GM21737 (cell line): ENCODE data around the gene RANBP3.
"Not testable (repeated sequence)": the region's sequence is repeated elsewhere in the genome, so short reads cannot be mapped to it uniquely, and the experiment has no call there.

Source experiments
- ATAC-seq: cut with Tn5 transposase; IDR thresholded peaks from one replicate; pipeline ENCODE4 v1.9.1; 2021; ENCODE audit warnings: mild to moderate bottlenecking, moderate library complexity; ENCODE audit not compliant: unreplicated experiment

The RANBP3 gene, protein sequence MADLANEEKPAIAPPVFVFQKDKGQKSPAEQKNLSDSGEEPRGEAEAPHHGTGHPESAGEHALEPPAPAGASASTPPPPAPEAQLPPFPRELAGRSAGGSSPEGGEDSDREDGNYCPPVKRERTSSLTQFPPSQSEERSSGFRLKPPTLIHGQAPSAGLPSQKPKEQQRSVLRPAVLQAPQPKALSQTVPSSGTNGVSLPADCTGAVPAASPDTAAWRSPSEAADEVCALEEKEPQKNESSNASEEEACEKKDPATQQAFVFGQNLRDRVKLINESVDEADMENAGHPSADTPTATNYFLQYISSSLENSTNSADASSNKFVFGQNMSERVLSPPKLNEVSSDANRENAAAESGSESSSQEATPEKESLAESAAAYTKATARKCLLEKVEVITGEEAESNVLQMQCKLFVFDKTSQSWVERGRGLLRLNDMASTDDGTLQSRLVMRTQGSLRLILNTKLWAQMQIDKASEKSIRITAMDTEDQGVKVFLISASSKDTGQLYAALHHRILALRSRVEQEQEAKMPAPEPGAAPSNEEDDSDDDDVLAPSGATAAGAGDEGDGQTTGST

DNA sequence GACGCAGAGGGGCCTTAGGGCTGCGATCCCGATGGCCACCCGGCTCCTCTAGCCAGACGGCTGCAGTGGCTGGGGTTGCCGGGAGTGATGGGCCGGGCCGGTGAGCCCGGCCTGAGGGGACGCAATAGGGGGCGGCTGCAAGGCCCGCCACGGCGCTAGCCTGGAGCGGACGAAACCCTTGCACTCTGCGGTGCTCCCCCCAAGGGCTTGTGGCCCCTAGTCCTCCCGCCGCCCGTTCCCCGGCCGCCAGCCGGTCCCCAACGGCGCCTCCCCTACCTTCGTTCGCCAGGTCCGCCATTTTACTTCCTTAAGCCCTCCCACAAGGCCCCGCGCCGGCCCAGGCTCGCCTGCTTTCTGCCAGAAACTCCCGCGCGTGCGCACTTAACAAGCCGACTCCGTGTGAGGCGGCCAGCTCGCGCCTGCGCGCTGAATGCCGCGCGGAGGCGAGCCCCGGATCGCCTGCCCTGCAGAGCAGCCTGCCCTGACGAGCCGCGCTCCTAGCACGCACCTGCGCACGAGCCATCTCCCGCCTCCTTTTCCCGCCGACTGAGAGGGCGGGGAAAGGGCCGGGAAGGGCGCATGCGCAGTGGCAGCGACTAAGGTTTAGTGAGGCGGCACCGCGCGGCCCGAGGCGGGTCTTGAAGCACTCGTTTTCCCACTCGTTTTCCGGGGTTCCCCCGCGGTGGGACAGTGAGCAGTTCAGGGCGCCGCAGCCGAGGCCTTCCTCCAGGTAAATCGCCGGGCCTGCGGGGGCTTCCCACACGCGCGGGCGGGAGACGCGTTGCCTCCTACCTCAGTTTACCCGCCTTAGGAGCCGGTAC is at the start of gene RANBP3:
Gene RANBP3, minus strand, starts transcription at position 356 of the 821 bp plus-strand sequence. Its CDS starts 58 bp downstream, at position 298.
- peak; percentile 74 for ATAC-seq

DNA sequence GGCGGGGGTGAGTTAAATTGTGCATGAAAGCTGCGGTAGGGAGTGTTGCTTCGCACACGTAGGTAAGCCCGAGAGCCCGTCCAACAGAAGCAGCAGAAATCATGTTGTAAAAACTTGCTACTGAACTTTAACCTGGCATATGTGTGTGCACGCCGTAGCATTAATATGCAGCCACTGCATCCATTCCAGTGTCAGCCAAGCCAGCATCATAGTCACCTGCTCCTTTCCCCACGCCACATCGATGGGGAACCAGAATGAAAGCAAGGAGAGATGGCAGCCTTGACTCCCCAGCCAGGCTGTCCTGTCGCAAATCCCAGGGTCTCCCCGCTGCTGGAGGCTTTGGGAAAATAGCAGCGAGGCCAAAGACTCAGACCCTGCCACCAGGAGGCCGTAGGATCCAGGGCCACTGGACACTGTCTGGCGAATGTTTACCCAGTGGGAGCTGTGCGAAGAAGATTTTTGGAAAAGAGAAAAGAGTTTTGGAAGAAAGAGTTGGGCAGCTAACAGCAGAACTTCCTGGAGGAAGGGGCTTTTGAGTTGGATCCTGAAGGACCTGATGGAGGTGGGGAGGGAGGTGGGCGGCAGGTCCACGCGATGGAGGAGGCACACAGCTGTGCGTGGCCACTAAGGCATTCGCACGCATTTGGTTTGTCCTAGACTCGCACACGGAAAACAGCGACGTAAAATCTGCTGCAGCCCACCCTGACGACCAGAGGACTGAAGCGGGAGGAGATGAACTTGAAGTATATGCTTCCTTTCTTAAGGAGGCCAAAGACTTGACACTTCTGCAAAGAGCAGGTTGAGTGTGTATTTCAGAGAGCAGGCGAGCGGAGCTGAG is 48.7 kb upstream of the RANBP3 start:
- ATAC-seq = no peak

DNA sequence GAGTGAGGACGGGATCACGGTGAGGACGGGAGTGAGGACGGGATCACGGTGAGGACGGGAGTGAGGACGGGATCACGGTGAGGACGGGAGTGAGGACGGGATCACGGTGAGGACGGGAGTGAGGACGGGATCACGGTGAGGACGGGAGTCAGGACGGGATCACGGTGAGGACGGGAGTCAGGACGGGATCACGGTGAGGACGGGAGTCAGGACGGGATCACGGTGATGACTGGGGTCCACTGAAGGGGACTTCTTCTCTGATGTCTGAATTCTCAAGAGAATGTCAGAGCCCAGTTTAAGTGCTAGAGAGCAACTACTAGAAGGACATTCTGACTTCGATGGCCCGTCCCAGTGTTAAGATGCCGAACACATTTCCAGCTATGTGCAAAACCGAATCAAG is 46.8 kb upstream of the RANBP3 start:
- ATAC-seq = not testable (repeated sequence)

DNA sequence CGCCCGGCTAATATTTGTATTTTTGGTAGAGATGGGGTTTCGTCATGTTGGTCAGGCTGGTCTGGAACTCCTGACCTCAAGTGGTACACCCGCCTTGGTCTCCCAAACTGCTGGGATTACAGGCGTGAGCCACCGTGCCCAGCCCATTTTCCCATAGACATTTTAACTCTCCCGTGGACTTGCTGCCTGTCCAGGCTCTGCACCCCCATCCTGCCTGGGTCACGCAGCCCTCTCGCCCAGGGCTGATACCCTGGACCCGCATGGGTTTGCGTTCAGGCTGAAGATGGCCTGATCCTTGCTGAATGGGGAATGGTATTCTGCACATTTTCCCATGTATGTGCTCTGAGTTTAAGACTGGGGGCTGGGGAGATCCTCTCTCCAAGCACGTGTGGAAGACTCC is 46.0 kb upstream of the RANBP3 start:
- no peak for ATAC-seq

DNA sequence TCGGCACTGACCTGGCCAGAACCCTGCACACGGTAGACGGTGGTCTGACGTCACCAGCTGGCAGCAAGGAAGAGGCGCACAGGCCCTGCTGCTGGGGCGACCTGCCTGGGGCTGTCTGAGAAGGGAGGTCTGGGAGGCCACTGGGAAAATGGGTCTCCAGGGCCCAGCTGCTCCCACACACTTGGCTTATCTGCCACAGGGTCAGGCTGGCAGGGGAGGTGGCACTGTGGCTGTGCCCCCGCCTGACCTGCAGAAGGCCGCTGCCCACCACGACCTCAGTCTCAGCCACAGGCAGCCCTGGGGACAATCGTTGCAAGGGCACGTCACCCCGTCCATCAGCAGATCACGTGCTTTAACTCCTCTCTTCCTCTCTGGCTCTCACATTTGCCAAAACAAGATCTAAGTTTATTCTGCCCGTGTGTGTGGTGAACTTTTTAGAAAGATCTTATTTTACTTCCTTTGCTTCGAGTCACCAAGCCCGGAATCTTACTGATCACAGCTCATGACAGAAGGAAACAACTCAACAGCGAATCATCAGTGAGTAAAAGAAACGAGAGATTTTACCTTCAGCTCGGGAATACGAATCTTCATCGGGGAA is 45.2 kb upstream of the RANBP3 start:
- ATAC-seq = no peak

DNA sequence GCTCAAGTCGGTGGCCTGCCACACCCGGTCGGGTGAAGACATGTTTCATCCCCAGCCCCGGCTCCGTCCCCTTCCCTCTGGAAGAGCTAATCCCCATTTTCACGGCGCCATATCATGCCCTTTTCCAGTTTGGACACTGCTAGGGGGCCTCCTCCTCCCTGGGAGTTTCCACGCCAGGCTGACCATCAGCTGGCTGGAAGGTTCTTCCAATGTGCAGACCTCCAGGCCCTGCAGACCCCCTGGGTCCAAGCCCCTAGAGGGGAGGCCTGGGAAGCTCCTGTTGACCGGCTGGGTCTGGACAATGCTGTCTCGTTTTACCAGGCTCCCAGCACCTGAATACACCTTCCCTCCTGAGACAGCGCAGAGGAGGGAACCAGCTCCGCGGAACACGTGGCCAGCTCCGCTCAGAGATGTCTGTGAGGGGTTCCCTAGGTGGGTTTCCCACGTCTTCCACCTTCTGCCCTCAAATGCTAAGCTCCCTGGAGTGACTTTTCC is 44.7 kb upstream of the RANBP3 start:
- ATAC-seq = no peak

DNA sequence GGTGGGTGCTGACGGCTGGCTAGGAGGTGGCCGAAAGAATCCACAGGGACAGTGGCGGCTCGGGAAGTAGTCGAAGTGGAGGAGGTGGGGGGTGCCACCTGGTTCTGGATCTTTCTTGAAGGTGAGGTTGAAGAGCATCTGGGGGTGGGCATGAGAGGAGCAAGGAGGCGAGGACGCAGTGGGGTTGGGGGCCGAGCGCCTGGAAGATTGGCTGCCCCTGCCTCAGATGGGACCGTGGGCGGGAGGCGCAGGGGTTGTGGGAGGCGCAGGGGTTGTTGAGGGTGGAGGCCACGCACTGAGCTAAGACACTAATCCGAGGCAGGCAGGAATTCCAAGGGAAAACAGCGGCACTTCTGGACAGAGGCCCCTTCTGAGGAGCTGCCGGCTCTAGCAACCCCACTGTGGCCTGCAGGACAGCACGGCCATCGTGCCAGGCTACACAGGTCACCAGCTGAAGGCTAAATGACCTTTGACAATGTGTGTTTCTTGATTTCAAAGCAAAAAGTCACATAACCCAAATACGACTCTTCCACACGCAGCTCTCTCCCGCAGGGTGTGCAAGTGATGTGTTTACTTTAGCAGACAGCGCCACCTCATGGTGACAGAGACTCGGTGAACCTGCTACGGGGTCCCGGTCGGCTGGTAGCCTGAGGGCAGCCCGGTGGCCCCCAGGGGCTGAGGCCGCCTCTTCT is 44.1 kb upstream of the RANBP3 start:
- no peak for ATAC-seq

DNA sequence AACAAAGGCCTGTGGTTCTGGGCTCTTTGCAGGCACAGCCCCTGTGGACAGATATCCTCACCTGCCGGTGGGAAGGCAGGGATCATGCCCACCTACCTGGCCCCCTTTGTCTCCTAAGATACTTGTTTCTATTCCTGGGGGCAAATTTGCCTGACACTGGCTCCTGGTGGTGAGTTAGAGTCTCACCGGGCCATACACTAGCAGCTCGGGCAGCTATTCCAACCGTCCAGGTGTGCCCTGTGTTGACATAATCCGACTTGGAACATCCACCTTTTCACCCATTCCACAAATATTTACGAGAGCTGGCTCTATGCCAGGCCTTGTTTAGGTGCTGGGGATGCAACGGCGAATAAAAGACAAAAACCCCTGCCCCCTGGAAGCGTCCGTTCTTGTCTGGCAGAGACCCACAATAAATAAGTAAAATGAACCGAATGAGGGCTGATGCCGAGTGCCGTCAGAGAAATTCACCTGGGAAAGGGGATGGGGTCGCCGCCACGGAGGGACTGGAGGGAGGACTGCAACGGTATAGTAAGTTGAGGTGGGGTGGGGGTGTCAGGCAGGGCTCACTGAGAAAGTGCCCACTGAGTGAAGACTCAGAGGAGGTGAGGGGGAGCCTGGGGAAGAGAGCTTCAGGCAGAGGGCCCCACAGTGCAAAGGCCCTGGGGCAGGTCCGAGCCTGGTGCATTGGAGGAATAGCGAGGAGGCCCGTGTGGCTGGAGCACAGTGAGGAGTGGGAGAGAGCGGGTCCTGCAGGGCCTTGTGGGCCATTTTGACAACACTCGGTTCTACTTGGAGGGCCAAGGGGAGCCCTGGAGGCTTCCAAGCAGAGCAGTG is 43.2 kb upstream of the RANBP3 start:
- no peak for ATAC-seq

DNA sequence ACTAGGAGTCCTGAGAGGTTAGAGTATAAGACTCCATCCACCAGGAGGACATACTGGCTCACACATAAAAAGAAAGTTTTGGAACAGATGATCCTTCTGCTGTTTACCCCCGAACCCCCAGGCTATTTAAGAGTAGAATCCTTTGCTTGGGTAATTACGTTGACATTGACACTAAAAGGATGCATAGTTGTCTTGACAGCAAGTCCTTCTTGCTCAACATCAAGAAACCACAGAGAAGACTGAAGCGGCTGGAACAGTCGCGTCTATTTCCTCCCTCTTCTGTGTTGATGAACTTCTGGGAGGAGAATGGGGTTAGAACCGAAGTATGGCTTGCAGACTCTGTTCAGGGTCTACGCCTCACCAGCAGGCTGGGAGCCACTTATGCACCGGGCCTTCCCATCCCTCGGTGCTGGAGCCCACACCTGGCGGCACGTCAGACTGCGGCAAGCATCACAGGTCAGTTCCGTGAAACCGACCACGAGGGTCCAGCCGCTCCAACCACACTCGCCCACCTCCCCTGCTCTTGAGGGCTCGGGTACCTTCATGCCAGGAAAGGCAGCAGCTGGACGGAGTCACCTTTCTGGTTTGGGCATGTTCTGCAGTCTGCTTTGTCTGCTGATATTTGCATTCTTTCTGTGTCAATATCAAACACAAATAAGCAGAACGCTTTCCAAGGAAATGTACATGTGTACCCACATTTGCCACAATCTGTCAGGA is 42.4 kb upstream of the RANBP3 start:
- no peak for ATAC-seq

DNA sequence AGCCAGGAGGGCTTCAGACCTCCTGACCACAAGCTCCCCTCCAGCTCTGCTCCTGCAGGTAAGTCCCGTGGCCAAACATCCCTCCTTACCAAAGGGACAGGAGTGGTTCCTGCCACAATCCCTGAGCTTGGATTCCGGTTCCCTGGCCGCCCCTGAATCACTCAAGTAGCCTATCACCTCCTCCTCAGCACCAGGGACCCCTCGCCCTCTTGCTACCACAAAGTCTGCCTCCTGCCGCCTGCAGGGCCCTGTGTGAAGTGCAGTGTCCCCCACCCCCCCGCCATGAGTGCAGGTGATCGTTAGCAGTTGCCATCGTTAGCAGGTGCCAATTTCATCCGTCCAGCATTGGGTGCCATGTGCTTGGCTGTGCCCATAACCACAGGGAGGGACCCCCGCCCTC is 40.8 kb upstream of the RANBP3 start:
- ATAC-seq = no peak

DNA sequence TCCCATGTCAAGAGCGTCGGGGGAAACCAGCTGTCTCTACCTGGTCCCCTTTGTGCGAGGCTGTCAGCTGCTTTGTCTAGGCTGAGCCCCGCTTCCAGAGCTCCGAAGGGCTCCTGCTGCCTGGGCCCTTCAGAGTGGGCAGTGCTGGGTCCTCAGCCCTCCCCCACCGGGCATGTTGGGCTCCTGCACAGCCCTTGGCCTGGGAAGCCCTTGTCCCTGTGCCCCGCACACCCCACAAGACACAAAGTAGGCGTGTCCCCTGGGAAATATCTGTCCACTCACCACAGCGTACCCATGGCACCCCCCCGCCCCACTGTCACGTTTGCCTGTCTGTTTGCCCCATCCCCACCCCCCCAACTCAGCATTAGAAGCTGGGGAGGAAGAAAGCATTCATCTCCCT is 39.6 kb upstream of the RANBP3 start:
- ATAC-seq = no peak

DNA sequence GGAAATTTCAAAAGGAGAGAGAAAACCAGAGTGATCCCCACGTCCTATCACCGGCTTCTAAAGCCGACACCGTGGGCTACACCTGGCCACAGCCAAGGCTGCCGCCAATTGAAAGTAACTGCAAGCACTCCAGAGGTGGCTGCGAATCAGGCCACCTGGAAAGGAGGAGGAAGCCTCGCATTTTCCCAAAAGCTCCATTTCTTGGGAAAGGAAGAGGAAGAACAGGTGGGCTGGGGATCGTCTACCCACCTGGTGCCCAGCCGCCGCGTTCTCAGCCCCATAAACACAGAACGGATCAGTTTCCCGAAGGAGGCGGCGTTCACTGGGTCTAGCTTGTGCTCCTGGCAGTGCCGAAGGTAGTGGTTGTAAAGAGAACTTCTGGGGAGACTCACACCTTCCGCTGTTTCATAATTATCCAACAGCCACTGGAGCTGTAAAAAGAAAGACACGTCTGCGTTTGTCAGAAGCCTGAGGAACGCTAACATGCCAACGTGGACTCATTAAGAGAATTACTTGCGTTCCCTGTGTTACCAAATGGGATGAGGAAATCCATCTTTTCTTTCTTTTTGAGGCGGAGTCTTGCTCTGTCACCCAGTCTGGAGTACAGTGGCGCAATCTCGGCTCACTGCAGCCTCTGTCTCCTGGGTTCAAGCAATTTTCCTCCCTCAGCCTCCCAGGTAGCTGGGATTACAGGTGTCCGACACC is 38.1 kb upstream of the RANBP3 start:
- ATAC-seq = no peak

DNA sequence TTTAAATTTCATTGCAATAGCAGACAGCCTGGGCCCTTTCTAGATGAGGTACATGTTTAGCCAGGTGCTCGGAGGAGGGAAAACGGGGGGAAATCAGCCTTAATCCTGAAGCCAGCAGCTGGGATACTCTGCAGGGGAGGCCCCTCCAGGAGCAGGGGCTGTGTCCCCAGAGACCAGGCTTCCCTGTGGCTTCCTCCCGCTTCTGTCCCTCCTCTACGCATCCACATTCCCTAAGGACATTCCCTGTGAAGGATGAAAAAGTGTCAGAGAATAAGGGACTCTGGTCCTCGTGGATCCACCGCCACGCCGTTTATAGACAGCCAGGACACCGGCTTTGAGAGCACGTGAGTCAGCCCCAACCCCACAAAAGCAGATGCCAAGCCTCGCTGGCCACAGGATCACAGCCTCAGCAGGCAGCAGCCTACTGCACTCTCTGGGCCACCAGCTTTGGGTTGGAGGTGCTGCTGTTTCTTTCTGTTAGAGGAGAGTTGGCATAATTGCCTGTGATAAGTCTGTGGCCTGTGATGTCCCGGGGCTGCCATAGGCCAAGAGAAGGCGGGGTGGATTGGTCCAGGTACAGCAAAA is 36.7 kb upstream of the RANBP3 start:
- no peak for ATAC-seq

DNA sequence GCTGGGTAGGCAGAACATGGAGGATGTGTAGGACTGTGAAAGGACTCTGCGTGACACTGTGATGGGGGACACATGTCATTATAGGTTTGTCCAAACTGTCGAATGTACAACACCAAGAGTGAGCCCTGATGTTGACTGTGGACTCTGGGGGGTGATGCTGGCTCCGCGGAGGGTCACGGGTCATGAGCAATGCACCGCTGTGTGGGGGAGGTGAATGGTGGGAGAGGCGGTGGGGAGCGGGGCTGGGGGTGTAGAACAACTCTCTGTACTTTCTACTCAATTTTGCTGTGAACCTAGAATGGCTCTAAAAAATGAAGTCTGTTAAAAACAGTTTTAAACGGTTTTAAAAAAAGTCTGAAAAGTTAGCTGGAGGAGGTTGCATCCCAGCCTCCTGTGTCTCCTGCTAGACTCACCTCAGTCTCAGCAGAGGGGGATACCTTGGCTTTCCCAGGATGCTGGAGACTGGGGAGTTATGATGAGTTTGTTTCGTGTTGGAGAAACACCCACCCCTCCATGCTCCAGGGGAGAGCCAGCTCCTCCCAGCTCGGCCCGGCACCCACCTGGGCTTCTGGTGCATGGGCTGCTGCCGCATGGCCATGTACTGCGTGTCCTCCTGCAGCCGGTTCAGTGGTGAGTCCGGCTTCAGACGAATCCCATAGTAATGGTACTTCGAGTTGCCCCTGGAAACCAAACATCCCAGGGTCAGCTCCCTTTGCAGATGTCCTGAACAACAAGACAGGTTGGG is 34.7 kb upstream of the RANBP3 start:
- ATAC-seq = no peak

DNA sequence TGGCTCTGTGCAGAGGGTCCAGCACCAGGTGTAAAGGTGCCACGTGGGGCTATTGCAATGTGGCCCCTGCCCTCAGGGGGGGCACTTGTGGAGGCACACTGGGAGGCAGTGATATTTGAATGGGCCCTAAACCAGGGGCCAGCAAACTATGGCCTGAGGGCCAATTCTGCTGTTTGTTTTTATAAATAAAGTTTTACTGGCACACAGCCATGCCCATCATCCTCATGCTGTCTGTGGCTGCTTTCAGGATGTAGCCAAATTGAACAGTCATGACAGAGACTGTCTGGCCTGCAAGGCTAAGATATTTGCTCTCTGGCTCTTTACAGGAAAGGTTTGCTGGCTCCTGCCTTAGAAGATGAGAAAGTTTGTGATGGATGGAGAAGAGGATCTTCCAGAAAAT is 33.9 kb upstream of the RANBP3 start:
- no peak for ATAC-seq

DNA sequence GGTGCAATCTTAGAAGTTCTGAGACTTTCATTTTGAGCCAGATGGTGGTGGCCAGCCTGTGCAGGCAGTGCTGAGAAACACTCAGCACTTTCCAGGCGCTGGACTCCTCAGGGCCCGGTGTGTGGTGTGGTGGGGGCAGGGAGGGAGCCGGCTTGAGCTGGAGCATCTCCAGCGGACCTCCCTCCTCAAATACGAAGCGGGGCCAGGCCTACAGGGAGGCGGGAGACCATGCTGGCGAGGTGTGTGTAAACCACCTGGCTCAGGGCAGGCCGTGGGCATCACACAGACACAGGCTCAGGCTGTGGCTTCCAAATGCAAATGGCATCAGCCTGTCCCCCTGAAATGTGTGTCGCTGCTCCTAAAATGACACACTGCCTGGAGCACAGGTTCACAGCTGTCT is 33.3 kb upstream of the RANBP3 start:
- no peak for ATAC-seq

DNA sequence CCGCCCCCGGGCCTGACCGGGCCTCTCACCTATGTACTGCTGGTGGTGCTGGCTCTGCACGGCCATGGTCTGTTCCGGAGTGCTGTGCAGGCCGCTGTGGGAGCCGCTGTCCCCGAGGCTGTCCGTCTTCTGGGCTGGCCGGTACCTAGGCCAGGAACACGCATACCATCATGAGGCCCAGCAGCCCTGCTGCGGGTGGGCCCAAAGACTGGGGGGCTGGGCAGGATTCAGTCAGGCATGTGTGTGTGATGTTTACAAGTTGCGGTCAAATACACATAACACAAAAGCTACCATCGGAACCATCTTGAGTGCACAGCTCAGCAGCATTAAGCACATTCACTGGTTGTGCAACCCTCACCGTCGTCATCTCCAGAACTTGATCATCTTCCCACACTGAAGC is 32.2 kb upstream of the RANBP3 start:
- ATAC-seq = no peak
